Astrocyte (in vitro differentiated cells and primary cell): ENCODE measurements around the gene SELENOS. TPM values are rescaled to one million over a fixed set of nuclear protein-coding genes. Genes with fewer than 3 reads are reported as not detected.

Experiments
- DNase-seq: peaks from one replicate; pipeline ENCODE4 v3.0.0-alpha.2; 2010; ENCODE audit warnings: low read depth
- FAIRE-seq: peaks from 2 replicates; lab custom pipeline; 2011; peaks lifted over from hg19 to GRCh38; lab: Jason Lieb, UNC
- H2AFZ ChIP-seq: 2 replicates; pipeline ENCODE4 v1.6.0; 2012; ENCODE audit warnings: low read depth, low read length, inconsistent platforms
- H3K27ac ChIP-seq: 2 replicates; pipeline ENCODE4 v1.5.1; 2011; ENCODE audit warnings: low read depth, low read length, inconsistent platforms
- H3K27me3 ChIP-seq: 2 replicates; pipeline ENCODE4 v1.6.0; 2011; ENCODE audit warnings: low read length, inconsistent platforms; ENCODE audit not compliant: insufficient read depth
- H3K36me3 ChIP-seq: 2 replicates; pipeline ENCODE4 v1.5.1; 2011; ENCODE audit warnings: low read length, inconsistent platforms; ENCODE audit not compliant: insufficient read depth
- H3K4me1 ChIP-seq: 2 replicates; pipeline ENCODE4 v1.5.1; 2011; ENCODE audit warnings: low read length, inconsistent platforms; ENCODE audit not compliant: insufficient read depth
- H3K4me2 ChIP-seq: 2 replicates; pipeline ENCODE4 v1.6.0; 2012; ENCODE audit warnings: low read length, inconsistent platforms
- H3K4me3 ChIP-seq: 2 replicates; pipeline ENCODE4 v1.5.1; 2011; ENCODE audit warnings: low read depth, mild to moderate bottlenecking, low read length, inconsistent platforms; ENCODE audit not compliant: insufficient read depth
- H3K79me2 ChIP-seq: 2 replicates; pipeline ENCODE4 v1.6.0; 2012; ENCODE audit warnings: mild to moderate bottlenecking, low read length, inconsistent platforms; ENCODE audit not compliant: insufficient read depth
- H3K9ac ChIP-seq: 2 replicates; pipeline ENCODE4 v1.6.0; 2012; ENCODE audit warnings: mild to moderate bottlenecking, low read length, inconsistent platforms
- H3K9me3 ChIP-seq: 2 replicates; pipeline ENCODE4 v1.5.1; 2012; ENCODE audit warnings: low read depth, mild to moderate bottlenecking, low read length, inconsistent platforms; ENCODE audit not compliant: insufficient read depth
- H4K20me1 ChIP-seq: 2 replicates; pipeline ENCODE4 v1.6.0; 2012; ENCODE audit warnings: low read length, inconsistent platforms; ENCODE audit not compliant: insufficient read depth
- H3K27ac Mint-ChIP-seq: one replicate; pipeline ENCODE4 v1.8.0; 2021; ENCODE audit warnings: mild to moderate bottlenecking, mixed read lengths; ENCODE audit not compliant: unreplicated experiment
- H3K27me3 Mint-ChIP-seq: one replicate; pipeline ENCODE4 v1.8.0; 2021; ENCODE audit warnings: low read depth, mixed read lengths; ENCODE audit not compliant: unreplicated experiment
- H3K36me3 Mint-ChIP-seq: one replicate; pipeline ENCODE4 v1.8.0; 2021; ENCODE audit warnings: low read depth, mixed read lengths; ENCODE audit not compliant: unreplicated experiment
- H3K4me1 Mint-ChIP-seq: one replicate; pipeline ENCODE4 v1.8.0; 2021; ENCODE audit warnings: low read depth, mixed read lengths; ENCODE audit not compliant: unreplicated experiment
- H3K4me3 Mint-ChIP-seq: one replicate; pipeline ENCODE4 v1.8.0; 2021; ENCODE audit warnings: mild to moderate bottlenecking, moderate library complexity, mixed read lengths; ENCODE audit not compliant: unreplicated experiment
- H3K9me3 Mint-ChIP-seq: one replicate; pipeline ENCODE4 v1.8.0; 2021; ENCODE audit warnings: mild to moderate bottlenecking, mixed read lengths; ENCODE audit not compliant: unreplicated experiment
- EZH2 ChIP-seq: IDR thresholded peaks from 2 replicates; pipeline ENCODE4 v1.6.1; 2012; ENCODE audit warnings: mild to moderate bottlenecking, low read length, inconsistent platforms; ENCODE audit not compliant: insufficient read depth
- total RNA-seq: library from RNA; stranded (reverse); gene quantifications from 2 replicates; pipeline ENCODE4 v1.2.1, GENCODE V29; 2021
- TF ChIP-seq, protein P1 (sequence below): IDR thresholded peaks from 2 replicates; pipeline ENCODE4 v1.5.1; 2011; ENCODE audit warnings: low read depth, mild to moderate bottlenecking, inconsistent platforms, low read length, moderate library complexity; ENCODE audit not compliant: insufficient read depth

SELENOS gene
- total RNA-seq, 1 donor from 2014 or later: 71.2 TPM

DNA sequence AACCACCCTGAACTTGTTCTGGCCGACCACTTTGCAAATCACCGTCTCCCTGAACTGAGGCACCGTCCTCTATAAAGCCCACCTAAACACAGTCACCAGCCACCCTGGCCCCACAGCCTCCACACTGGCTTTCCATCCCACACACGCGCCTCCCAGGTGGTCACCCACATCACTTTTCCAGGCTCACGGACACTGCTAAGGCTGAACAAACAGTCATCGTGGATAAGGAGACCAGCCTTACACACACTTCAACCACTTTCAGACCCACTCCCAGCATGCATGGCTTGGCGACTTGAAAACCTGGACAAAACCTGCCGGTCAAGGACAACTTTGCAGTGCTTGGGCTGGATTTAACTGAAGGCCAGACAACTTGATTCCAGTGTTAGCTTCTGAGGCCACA is 33.9 kb downstream of the SELENOS start:
- TF ChIP-seq EZH2: no peak
- TF ChIP-seq, protein P1, sequence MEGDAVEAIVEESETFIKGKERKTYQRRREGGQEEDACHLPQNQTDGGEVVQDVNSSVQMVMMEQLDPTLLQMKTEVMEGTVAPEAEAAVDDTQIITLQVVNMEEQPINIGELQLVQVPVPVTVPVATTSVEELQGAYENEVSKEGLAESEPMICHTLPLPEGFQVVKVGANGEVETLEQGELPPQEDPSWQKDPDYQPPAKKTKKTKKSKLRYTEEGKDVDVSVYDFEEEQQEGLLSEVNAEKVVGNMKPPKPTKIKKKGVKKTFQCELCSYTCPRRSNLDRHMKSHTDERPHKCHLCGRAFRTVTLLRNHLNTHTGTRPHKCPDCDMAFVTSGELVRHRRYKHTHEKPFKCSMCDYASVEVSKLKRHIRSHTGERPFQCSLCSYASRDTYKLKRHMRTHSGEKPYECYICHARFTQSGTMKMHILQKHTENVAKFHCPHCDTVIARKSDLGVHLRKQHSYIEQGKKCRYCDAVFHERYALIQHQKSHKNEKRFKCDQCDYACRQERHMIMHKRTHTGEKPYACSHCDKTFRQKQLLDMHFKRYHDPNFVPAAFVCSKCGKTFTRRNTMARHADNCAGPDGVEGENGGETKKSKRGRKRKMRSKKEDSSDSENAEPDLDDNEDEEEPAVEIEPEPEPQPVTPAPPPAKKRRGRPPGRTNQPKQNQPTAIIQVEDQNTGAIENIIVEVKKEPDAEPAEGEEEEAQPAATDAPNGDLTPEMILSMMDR: no peak
- no peak overlapping the region for H3K4me3 ChIP-seq
- no peak overlapping the region for H3K9ac ChIP-seq
- Mint-ChIP-seq H3K27ac (no peak overlapping the region), H3K36me3 (peaks cover 3% of the 10 kb centered on the region), H3K4me1 (peaks cover 22% of the 10 kb centered on the region), H3K4me3 (peak overlapping the region; percentile 68), H3K27me3 (no peaks in the 10 kb centered on the region), H3K9me3 (no peaks in the 10 kb centered on the region)
- peaks cover 35% of the 10 kb centered on the region for H3K4me1 ChIP-seq
- H3K79me2 ChIP-seq: peaks cover 100% of the 10 kb centered on the region
- no peak overlapping the region for H2AFZ ChIP-seq
- no peak overlapping the region for H3K27ac ChIP-seq
- peak overlapping the region; percentile 21 for H3K4me2 ChIP-seq
- no peaks in the 10 kb centered on the region for H3K9me3 ChIP-seq
- DNase-seq (no peak), FAIRE-seq (no peak)
- H4K20me1 ChIP-seq: peaks cover 99% of the 10 kb centered on the region
- H3K27me3 ChIP-seq: no peaks in the 10 kb centered on the region
- peaks cover 20% of the 10 kb centered on the region for H3K36me3 ChIP-seq

DNA sequence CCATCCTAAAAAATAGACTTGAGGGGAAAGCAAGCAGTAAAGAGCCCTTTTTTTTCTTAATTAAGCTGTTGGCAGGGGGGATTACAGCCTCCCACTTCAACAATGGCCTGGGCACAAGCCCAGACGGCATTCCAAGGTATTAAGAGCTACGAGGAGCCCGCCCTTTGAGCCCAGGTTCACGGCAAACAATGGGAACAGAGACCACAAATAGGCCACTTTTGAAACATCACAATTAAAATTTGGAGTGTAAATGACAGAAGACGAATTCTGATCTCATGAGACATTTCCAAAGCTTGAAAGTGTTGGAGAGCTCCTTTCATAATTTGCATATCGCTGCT is 34.3 kb downstream of the SELENOS start:
- Histone ChIP-seq H3K4me3 (no peak overlapping the region), H3K4me1 (peaks cover 31% of the 10 kb centered on the region), H3K79me2 (peaks cover 100% of the 10 kb centered on the region), H3K36me3 (peaks cover 15% of the 10 kb centered on the region), H3K4me2 (peak overlapping the region; percentile 21), H2AFZ (no peak overlapping the region), H4K20me1 (peaks cover 98% of the 10 kb centered on the region), H3K27ac (no peak overlapping the region), H3K9me3 (no peaks in the 10 kb centered on the region), H3K27me3 (no peaks in the 10 kb centered on the region), H3K9ac (no peak overlapping the region)
- H3K27ac Mint-ChIP-seq: no peak overlapping the region
- H3K4me3 Mint-ChIP-seq: no peak overlapping the region
- peaks cover 22% of the 10 kb centered on the region for H3K4me1 Mint-ChIP-seq
- no peaks in the 10 kb centered on the region for H3K9me3 Mint-ChIP-seq
- TF ChIP-seq, protein P1: no peak
- no peak for TF ChIP-seq EZH2
- no peaks in the 10 kb centered on the region for H3K27me3 Mint-ChIP-seq
- DNase-seq (peak; percentile 43), FAIRE-seq (no peak)
- H3K36me3 Mint-ChIP-seq: peaks cover 3% of the 10 kb centered on the region

DNA sequence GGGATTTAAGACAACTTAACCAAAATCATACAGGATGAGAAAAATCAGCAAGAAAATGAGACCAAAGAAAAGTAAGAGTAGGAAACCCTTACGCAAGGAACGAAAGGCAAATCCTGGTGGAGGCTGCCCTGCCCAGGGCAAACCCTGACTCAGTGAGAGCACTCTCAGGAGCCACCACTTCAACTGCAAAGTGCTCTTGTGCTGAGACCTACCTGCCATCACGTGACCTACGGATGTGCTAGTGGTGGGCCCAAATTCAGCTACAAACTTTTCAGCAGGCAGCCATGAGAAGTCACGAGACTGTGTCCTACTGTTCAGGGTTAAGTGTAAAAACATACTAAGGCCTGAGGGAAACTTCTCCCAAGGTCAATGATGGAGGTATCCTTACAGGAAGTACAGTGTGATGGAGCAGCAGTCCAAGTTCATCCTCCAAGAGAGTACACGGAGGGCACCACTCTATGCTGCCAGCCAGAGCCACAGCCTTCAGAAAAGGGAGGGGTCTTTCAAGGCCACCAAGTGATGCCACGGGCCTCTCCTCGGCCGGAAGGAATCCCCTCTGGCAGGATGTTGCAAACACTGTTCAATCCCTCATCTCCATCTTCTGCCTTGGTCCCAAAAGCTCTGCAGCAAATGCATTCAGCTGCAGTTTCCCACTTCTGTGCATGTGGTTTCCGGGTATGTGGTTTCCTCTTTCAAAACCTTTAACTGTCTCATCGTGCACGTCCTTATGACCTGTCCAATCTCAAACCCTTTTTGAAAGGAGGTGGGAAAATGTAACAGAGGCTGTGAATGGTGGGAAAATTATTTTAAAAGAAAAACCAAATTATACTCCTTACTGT is 34.9 kb downstream of the SELENOS start:
- Histone ChIP-seq H3K27me3 (no peaks in the 10 kb centered on the region), H3K36me3 (peaks cover 9% of the 10 kb centered on the region), H3K9me3 (no peaks in the 10 kb centered on the region), H3K79me2 (peaks cover 100% of the 10 kb centered on the region), H3K4me3 (no peak overlapping the region), H4K20me1 (peaks cover 95% of the 10 kb centered on the region), H3K9ac (no peak overlapping the region), H3K4me1 (peaks cover 31% of the 10 kb centered on the region), H3K27ac (no peak overlapping the region), H2AFZ (no peak overlapping the region), H3K4me2 (peak overlapping the region; percentile 21)
- Mint-ChIP-seq H3K4me3 (no peak overlapping the region), H3K9me3 (no peaks in the 10 kb centered on the region), H3K27ac (no peak overlapping the region), H3K4me1 (peaks cover 24% of the 10 kb centered on the region), H3K36me3 (peaks cover 3% of the 10 kb centered on the region), H3K27me3 (no peaks in the 10 kb centered on the region)
- DNase-seq (peak; percentile 68), FAIRE-seq (no peak)
- no peak for TF ChIP-seq EZH2
- TF ChIP-seq, protein P1: no peak
